ENCODE data around the gene CORO1C.

The CORO1C gene

DNA sequence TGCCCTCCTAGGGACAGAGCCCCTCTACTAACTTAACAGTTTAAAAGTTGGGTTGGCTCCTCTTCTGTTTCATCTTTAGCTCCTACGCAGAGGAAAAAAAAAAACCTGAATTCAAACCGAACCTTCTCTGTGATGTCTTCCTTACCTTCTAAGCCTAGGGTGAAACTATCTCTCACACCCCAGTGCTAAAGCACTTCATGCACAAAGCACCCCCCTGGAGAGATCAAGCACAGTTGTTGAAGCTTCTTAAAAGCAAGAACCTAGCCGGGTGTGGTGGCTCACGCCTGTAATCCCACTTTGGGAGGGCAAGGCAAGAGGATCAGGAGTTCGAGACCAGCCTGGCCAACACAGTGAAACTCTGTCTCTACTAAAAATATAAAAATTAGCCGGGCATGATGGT, 37.6 kb downstream of the CORO1C start:
- H3K4me3 Mint-ChIP-seq, result no peak overlapping the region
- H3K9me3 Mint-ChIP-seq, result no peaks in the 10 kb centered on the region
- TF ChIP-seq, protein P1, sequence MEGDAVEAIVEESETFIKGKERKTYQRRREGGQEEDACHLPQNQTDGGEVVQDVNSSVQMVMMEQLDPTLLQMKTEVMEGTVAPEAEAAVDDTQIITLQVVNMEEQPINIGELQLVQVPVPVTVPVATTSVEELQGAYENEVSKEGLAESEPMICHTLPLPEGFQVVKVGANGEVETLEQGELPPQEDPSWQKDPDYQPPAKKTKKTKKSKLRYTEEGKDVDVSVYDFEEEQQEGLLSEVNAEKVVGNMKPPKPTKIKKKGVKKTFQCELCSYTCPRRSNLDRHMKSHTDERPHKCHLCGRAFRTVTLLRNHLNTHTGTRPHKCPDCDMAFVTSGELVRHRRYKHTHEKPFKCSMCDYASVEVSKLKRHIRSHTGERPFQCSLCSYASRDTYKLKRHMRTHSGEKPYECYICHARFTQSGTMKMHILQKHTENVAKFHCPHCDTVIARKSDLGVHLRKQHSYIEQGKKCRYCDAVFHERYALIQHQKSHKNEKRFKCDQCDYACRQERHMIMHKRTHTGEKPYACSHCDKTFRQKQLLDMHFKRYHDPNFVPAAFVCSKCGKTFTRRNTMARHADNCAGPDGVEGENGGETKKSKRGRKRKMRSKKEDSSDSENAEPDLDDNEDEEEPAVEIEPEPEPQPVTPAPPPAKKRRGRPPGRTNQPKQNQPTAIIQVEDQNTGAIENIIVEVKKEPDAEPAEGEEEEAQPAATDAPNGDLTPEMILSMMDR (IDR thresholded peaks at IDR 0.05), result no peak
- peaks cover 34% of the 10 kb centered on the region for H3K36me3 Mint-ChIP-seq (ENCODE audit: low read depth)
- H3K4me1 Mint-ChIP-seq, result peaks cover 61% of the 10 kb centered on the region
- no peaks in the 10 kb centered on the region for H3K27me3 Mint-ChIP-seq (ENCODE audit: low read depth, poor library complexity)
- peak overlapping the region; percentile 71 for H3K27ac Mint-ChIP-seq
- no peak for DNase-seq

DNA sequence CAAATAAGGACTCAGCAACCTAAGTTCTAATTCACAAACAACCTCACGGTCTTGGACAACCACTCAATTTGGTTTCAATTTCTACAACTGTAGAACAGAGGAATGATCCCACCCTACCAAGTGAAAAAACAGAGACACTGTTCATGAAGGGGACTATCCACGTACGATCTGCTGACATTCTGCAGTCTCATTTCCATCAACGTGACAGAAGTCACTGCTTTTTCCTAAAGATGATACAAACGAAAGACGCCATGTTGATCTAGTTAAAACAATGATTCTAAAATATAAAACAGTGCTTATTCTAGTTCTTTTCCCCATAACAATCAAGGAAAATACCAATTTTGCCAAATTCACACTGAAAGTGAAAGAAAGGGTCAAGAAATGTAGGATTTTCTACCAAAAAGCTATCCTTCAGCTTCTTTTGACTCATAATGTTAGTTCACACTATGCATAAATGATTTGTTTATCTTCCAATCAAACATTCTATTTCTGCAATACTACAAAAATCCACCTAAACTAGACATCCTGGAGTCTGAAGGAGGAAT, 38.1 kb downstream of the CORO1C start:
- peaks cover 34% of the 10 kb centered on the region for H3K36me3 Mint-ChIP-seq (ENCODE audit: low read depth)
- no peak for DNase-seq
- TF ChIP-seq, protein P1 (IDR thresholded peaks at IDR 0.05), result no peak
- H3K27me3 Mint-ChIP-seq (ENCODE audit: low read depth, poor library complexity), result no peaks in the 10 kb centered on the region
- peaks cover 61% of the 10 kb centered on the region for H3K4me1 Mint-ChIP-seq
- no peak overlapping the region for H3K4me3 Mint-ChIP-seq
- H3K27ac Mint-ChIP-seq, result peak overlapping the region; percentile 71
- no peaks in the 10 kb centered on the region for H3K9me3 Mint-ChIP-seq

DNA sequence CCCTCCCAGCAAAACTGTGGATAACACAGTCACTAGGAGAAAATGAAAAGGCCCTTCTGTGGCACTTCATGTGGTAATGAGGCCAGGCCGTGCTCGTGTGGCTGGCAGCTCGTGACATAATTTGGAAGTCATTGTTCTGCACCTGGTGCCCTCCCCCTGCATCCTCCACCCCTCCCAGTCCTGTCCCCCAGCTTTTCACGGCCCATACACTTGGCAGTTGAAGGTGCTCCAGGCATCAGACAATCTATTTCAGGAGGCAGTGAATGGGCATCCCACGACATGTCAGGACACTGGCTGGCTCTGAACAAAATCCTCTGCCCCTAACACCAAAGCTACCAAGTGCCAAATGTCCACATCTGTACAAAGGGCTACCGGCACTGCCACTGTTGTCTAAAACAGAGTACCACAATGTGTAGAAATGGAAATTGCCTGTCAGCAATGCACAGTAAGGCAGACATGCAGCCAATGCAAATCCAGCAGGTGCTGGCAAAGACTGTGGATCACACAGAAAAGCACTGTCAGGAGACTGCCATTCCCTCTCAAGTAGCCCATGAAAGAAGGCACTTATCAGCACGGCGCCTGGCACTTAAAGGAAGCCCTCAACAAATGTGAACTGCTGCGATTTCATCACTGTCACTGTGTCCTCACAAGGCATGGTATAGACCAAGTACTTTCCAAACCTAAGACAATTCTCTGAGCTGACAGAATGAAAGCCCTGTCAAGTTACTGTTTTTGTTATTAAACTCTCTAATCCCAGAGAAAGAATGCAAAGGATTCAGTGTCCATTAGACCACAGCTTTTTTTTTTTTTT, 39.1 kb downstream of the CORO1C start:
- H3K36me3 Mint-ChIP-seq (ENCODE audit: low read depth), result peaks cover 28% of the 10 kb centered on the region
- no peaks in the 10 kb centered on the region for H3K9me3 Mint-ChIP-seq
- no peak overlapping the region for H3K4me3 Mint-ChIP-seq
- no peaks in the 10 kb centered on the region for H3K27me3 Mint-ChIP-seq (ENCODE audit: low read depth, poor library complexity)
- peak overlapping the region; percentile 94 for H3K27ac Mint-ChIP-seq
- H3K4me1 Mint-ChIP-seq, result peaks cover 54% of the 10 kb centered on the region
- DNase-seq, result no peak
- TF ChIP-seq, protein P1 (IDR thresholded peaks at IDR 0.05), result no peak

DNA sequence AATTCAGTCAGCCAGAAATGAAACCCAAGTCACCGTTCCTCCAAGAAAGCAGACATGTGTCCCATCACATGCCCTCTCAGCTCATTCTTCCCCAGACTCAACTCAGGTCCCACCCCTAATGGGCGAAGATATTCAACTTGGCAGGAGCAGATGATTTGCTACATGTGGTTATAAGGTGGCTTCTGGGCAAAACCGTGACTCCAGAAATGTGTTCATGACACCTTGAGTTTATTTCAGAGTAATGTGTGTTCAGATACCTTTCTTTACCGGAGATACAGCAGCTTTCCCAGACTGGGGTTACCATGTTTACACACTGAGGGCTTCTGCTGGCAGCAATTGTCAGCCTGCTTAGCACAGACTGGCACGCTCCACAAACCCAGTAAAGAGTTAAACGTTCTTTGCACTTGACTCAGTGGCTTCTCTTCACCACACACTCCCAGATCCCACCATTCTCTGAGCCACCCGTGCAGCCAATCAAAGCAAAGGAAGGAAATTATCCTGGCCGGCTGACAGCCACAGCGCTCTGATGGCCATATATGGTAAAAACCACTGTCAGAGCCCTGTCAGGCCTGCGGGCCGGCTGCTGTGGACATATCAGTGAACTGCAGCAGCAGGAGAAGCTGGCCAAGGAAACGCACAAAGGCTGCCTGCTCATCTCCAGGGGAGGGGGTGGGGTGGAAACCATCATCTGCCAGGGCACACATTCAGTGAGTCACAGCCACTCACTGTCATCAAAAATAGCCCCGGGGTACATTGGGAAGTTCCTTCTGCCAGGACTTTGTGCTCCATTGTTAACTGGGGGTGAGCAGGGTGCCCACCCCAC, 39.9 kb downstream of the CORO1C start:
- Mint-ChIP-seq H3K27ac (peak overlapping the region; percentile 94), H3K4me3 (no peak overlapping the region), H3K27me3 (ENCODE audit: low read depth, poor library complexity) (no peaks in the 10 kb centered on the region), H3K4me1 (peaks cover 61% of the 10 kb centered on the region), H3K9me3 (no peaks in the 10 kb centered on the region), H3K36me3 (ENCODE audit: low read depth) (peaks cover 20% of the 10 kb centered on the region)
- TF ChIP-seq, protein P1 (IDR thresholded peaks at IDR 0.05), result peak; percentile 13
- peak; percentile 77 for DNase-seq

DNA sequence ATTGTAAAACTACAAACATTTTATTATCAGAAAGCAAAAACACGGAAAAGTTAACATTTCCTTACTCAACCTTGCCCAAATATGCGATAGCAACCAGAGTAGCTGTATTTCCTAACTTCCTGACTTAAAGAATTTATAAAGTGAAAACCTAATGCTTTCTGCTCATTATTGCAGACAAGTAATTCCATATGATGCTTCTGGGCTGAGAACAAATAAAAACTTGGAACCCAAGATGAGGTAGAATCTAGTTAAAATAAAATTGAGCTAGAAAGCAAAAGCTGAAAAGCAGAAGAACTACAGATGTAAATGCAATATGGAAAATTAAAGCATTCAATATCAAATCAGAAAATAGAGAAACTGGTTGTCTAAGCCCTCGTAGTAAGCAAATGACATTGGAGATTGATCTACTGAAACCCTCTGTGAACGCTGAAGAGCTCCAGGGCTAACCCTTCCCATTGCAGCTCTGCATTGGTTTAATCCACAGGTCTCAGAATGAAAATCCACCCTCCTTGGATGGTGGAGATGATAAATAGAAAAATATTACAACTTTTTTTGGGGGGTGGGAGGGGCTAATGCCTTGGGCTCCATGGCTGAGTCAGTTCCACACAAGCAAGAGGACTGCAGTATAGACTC, 40.7 kb downstream of the CORO1C start:
- H3K27ac Mint-ChIP-seq, result peak overlapping the region; percentile 94

More for the DNA sequence above, 40.7 kb downstream of the CORO1C start:
- Mint-ChIP-seq H3K4me1 (peaks cover 63% of the 10 kb centered on the region), H3K27me3 (ENCODE audit: low read depth, poor library complexity) (no peaks in the 10 kb centered on the region), H3K4me3 (no peak overlapping the region), H3K36me3 (ENCODE audit: low read depth) (peaks cover 13% of the 10 kb centered on the region), H3K9me3 (no peaks in the 10 kb centered on the region)
- TF ChIP-seq, protein P1 (IDR thresholded peaks at IDR 0.05), result no peak
- DNase-seq, result no peak

Data from nephron progenitor cell (in vitro differentiated cells).